ENCODE data around the gene PPP1R26.
A peak's percentile ranks its signal among the peaks of the same experiment; 100 is the strongest.

- TF ChIP-seq NR1H2 (CRISPR knock-in tag; IDR thresholded peaks at IDR 0.05) (no peak), ZNF143 (CRISPR knock-in tag; IDR thresholded peaks at IDR 0.05) (no peak), POLR2A (conservative IDR thresholded peaks at IDR 0.05) (peak; percentile 69), CBX5 (IDR thresholded peaks at IDR 0.05; ENCODE audit: borderline replicate concordance, low read depth) (no peak), CTCF (IDR thresholded peaks at IDR 0.05 in 2 of 3, conservative IDR thresholded peaks at IDR 0.05 in 1 of 3; ENCODE audit: insufficient read depth in 2 of 3, low read depth in 1 of 3, low read length in 3 of 3) (peak; percentile 63 to 83 (median 72)), CREM (IDR thresholded peaks at IDR 0.05; ENCODE audit: low read depth) (peak; percentile 80), POLR2G (IDR thresholded peaks at IDR 0.05; ENCODE audit: low read depth, low read length) (peak; percentile 53), USF2 (CRISPR knock-in tag; IDR thresholded peaks at IDR 0.05) (no peak), ZNF592 (IDR thresholded peaks at IDR 0.05) (no peak), SAFB2 (IDR thresholded peaks at IDR 0.05; ENCODE audit: borderline replicate concordance, low read depth, low read length, severe bottlenecking) (no peak), EZH2 (IDR thresholded peaks at IDR 0.05; ENCODE audit: borderline replicate concordance, low read depth, low read length) (no peak), SNIP1 (IDR thresholded peaks at IDR 0.05; ENCODE audit: low read depth) (no peak), ZNF146 (CRISPR knock-in tag; IDR thresholded peaks at IDR 0.05; ENCODE audit: unreplicated experiment) (no peak), POLR2AphosphoS5 (IDR thresholded peaks at IDR 0.05; ENCODE audit: control insufficient read depth, insufficient read depth, low read depth, low read length) (peak; percentile 16)
Observed at GRCh38 chr9:135504262-135505243, 25.0 kb downstream of the PPP1R26 start.

All from K562 (cell line).